M059J (cell line): Measurements from ENCODE around the gene CDC123. TPM values are rescaled to one million over a fixed set of nuclear protein-coding genes. Genes with fewer than 3 reads are reported as not detected.
A peak's percentile ranks its signal among the peaks of the same experiment; 100 is the strongest.
"Not testable (repeated sequence)": the region's sequence is repeated elsewhere in the genome, so short reads cannot be mapped to it uniquely, and the experiment has no call there.

ENCODE experiments used
- DNase-seq: peaks from one replicate; pipeline ENCODE4 v3.0.0-alpha.2; 2012; ENCODE audit warnings: low read depth
- total RNA-seq: library from RNA; depleted of rRNA; stranded (reverse); fragments of >200 nt; shearing (Covaris generic); gene quantifications from 2 replicates; pipeline ENCODE4 v1.2.3, GENCODE V29; 2014

CDC123 gene
- total RNA-seq, 1 experiment from 2014 or later, result 83.1 TPM

GRCh38 chr10:12189426-12189825 is 6.6 kb upstream of the CDC123 start:
- DNase-seq, result no peak

GRCh38 chr10:12191715-12192114 is 4.3 kb upstream of the CDC123 start:
- peak; percentile 3 for DNase-seq

GRCh38 chr10:12193193-12193592 is 2.8 kb upstream of the CDC123 start:
- peak; percentile 12 for DNase-seq

- peak; percentile 11 for DNase-seq
Observed at GRCh38 chr10:12194752-12195271, 1.2 kb upstream of the CDC123 start.

GRCh38 chr10:12195281-12195602 is 746 bp upstream of the CDC123 start:
- DNase-seq, result no peak

- no peak for DNase-seq
Observed at GRCh38 chr10:12196531-12197211, 683 bp downstream of the CDC123 start.

- no peak for DNase-seq
Observed at GRCh38 chr10:12198156-12198555, 2.2 kb downstream of the CDC123 start.

GRCh38 chr10:12200850-12201249 is 4.9 kb downstream of the CDC123 start:
- no peak for DNase-seq

- DNase-seq, result no peak
Observed at GRCh38 chr10:12201543-12201942, 5.6 kb downstream of the CDC123 start.

- DNase-seq, result no peak
Observed at GRCh38 chr10:12202226-12202625, 6.2 kb downstream of the CDC123 start.

GRCh38 chr10:12205082-12205481 is 9.1 kb downstream of the CDC123 start:
- no peak for DNase-seq

- no peak for DNase-seq
Observed at GRCh38 chr10:12207114-12207513, 11.1 kb downstream of the CDC123 start.

GRCh38 chr10:12208460-12208859 is 12.5 kb downstream of the CDC123 start:
- DNase-seq, result no peak

- DNase-seq, result no peak
Observed at GRCh38 chr10:12212454-12212853, 16.5 kb downstream of the CDC123 start.

GRCh38 chr10:12213621-12214020 is 17.6 kb downstream of the CDC123 start:
- DNase-seq, result no peak

GRCh38 chr10:12214093-12214492 is 18.1 kb downstream of the CDC123 start:
- DNase-seq, result no peak

- peak; percentile 37 for DNase-seq
Observed at GRCh38 chr10:12214763-12215218, 18.8 kb downstream of the CDC123 start.

- no peak for DNase-seq
Observed at GRCh38 chr10:12218991-12219390, 23.0 kb downstream of the CDC123 start.

GRCh38 chr10:12221323-12222298 is 25.6 kb downstream of the CDC123 start:
- DNase-seq, result peak; percentile 50

GRCh38 chr10:12225444-12225843 is 29.5 kb downstream of the CDC123 start:
- no peak for DNase-seq

- DNase-seq, result not testable (repeated sequence)
Observed at GRCh38 chr10:12226438-12226837, 30.4 kb downstream of the CDC123 start.

- DNase-seq, result no peak
Observed at GRCh38 chr10:12228851-12229250, 32.9 kb downstream of the CDC123 start.

- DNase-seq, result not testable (repeated sequence)
Observed at GRCh38 chr10:12234687-12235086, 38.7 kb downstream of the CDC123 start.
